HCT116 (cell line): ENCODE data around the gene BCAS4. TPM values are rescaled to one million over a fixed set of nuclear protein-coding genes. Genes with fewer than 3 reads are reported as not detected.

Experiments
- ATAC-seq: fragments of 200-7000 bp; cut with Tn5 transposase; 2 replicates; pipeline ENCODE4 v1.9.1; 2020; ENCODE audit warnings: mild to moderate bottlenecking, moderate library complexity
- BruUV-seq: library from RNA; stranded (reverse); fragments of 400-500 nt; replicated peaks from 2 replicates; lab custom pipeline; 2021; lab: Mats Ljungman, UMichigan
- CTCF ChIA-PET: fragments of 300-600 bp; sonication (Branson Sonifier 250); formaldehyde crosslinking; loops from one replicate; lab custom pipeline; 2021; ENCODE audit warnings: antibody characterized with exemption; lab: Charles Lee
- POLR2A ChIA-PET: fragments of 300-600, 350-600 bp; sonication (Branson Sonifier 250); formaldehyde crosslinking; loops from one replicate; lab custom pipeline; 2021; ENCODE audit warnings: antibody characterized with exemption; lab: Charles Lee
- RAD21 ChIA-PET, 2 experiments: fragments of 300-600 bp; sonication (Branson Sonifier 250); formaldehyde crosslinking; loops; one replicate each; lab custom pipeline; 2023; ENCODE audit warnings: low total read pairs in 2 of 2; ENCODE audit not compliant: uncharacterized antibody in 2 of 2, unreplicated experiment in 2 of 2, low non-redundant PET in 1 of 2; lab: Charles Lee
- DNase-seq: peaks from one replicate; pipeline ENCODE4 v3.0.0-alpha.2; 2010; ENCODE audit warnings: low read depth, low spot score
- H2AFZ ChIP-seq: fragments of 200-600 bp; shearing (Covaris generic), sonication (generic); 2 replicates; pipeline ENCODE4 v1.6.1; 2017; ENCODE audit warnings: low read depth, mixed run types, mixed read lengths, antibody characterized with exemption, low read length; ENCODE audit not compliant: poor library complexity, severe bottlenecking
- H3K27ac ChIP-seq: 2 replicates; pipeline ENCODE4 v1.5.1; 2012; ENCODE audit warnings: low read depth, low read length
- H3K27me3 ChIP-seq: fragments of 200-600 bp; sonication (generic); 2 replicates; pipeline ENCODE4 v1.6.1; 2016; ENCODE audit warnings: mixed run types, low read length, mixed read lengths; ENCODE audit not compliant: insufficient read depth
- H3K36me3 ChIP-seq, 2 experiments: fragments of 200-500 bp in 1 of 2; fragments of 200-600 bp in 1 of 2; sonication (Bioruptor generic) in 1 of 2; sonication (generic) in 1 of 2; 2 replicates each; pipeline versions ENCODE4 v1.5.1 to v1.6.1; 2014 to 2016; ENCODE audit warnings: low read length in 2 of 2, inconsistent platforms in 1 of 2, mixed read lengths in 1 of 2, mixed run types in 1 of 2; ENCODE audit not compliant: insufficient read depth in 2 of 2, control insufficient read depth in 1 of 2
- H3K4me1 ChIP-seq, 2 experiments: fragments of 200-600 bp in 1 of 2; sonication (generic) in 1 of 2; 2 replicates each; pipeline versions ENCODE4 v1.5.1 to v1.6.1; 2012 to 2017; ENCODE audit warnings: low read length in 2 of 2, inconsistent platforms in 1 of 2, mild to moderate bottlenecking in 1 of 2, mixed read lengths in 1 of 2, mixed run types in 1 of 2, moderate library complexity in 1 of 2; ENCODE audit not compliant: insufficient read depth in 2 of 2, control insufficient read depth in 1 of 2
- H3K4me2 ChIP-seq: fragments of 200-600 bp; sonication (generic); 2 replicates; pipeline ENCODE4 v1.6.1; 2017; ENCODE audit warnings: mixed run types, low read length, mixed read lengths
- H3K4me3 ChIP-seq, 2 experiments: fragments of 200-600 bp in 1 of 2; sonication (generic) in 1 of 2; replicated peaks in 1 of 2; 2 replicates each; pipeline ENCODE4 v1.5.1; 2011 to 2016; ENCODE audit warnings: low read length in 2 of 2, control low read depth in 1 of 2, low read depth in 1 of 2, mild to moderate bottlenecking in 1 of 2, mixed read lengths in 1 of 2, mixed run types in 1 of 2
- H3K79me2 ChIP-seq: fragments of 200-600 bp; sonication (generic); 2 replicates; pipeline ENCODE4 v1.6.1; 2017; ENCODE audit warnings: mild to moderate bottlenecking, mixed run types, low read length, moderate library complexity, mixed read lengths; ENCODE audit not compliant: insufficient read depth
- H3K9ac ChIP-seq: fragments of 200-600 bp; sonication (generic); 2 replicates; pipeline ENCODE4 v1.6.1; 2016; ENCODE audit warnings: low read length, mixed read lengths
- H3K9me2 ChIP-seq: fragments of 200-600 bp; sonication (generic), shearing (Covaris generic); 2 replicates; pipeline ENCODE4 v1.6.1; 2017; ENCODE audit warnings: mixed run types, mild to moderate bottlenecking, moderate library complexity; ENCODE audit not compliant: insufficient read depth
- H3K9me3 ChIP-seq, 2 experiments: fragments of 200-500 bp in 1 of 2; fragments of 200-600 bp in 1 of 2; sonication (Bioruptor generic) in 1 of 2; sonication (generic) in 1 of 2; 2 replicates each; pipeline ENCODE4 v1.6.1; 2014 to 2017; ENCODE audit warnings: low read length in 2 of 2, mixed read lengths in 2 of 2, inconsistent platforms in 1 of 2, low read depth in 1 of 2, mild to moderate bottlenecking in 1 of 2, mixed run types in 1 of 2, moderate library complexity in 1 of 2; ENCODE audit not compliant: control insufficient read depth in 1 of 2, insufficient read depth in 1 of 2
- H4K20me1 ChIP-seq: fragments of 200-600 bp; sonication (generic), shearing (Covaris generic); 2 replicates; pipeline ENCODE4 v1.6.1; 2017; ENCODE audit warnings: mixed run types, mild to moderate bottlenecking, moderate library complexity; ENCODE audit not compliant: insufficient read depth
- CTCF ChIP-seq, 3 experiments: fragments of 200-600 bp in 1 of 3; sonication (generic) in 1 of 3; IDR thresholded peaks in 2 of 3; conservative IDR thresholded peaks in 1 of 3; 2 replicates each; pipeline ENCODE4 v1.5.1; 2012 to 2017; ENCODE audit warnings: low read depth in 2 of 3, low read length in 2 of 3, antibody characterized with exemption in 1 of 3, borderline replicate concordance in 1 of 3, control low read depth in 1 of 3, mild to moderate bottlenecking in 1 of 3, mixed read lengths in 1 of 3, mixed run types in 1 of 3, moderate library complexity in 1 of 3; ENCODE audit not compliant: insufficient read depth in 1 of 3
- EZH2 ChIP-seq: fragments of 200-600 bp; sonication (generic); IDR thresholded peaks from 2 replicates; pipeline ENCODE4 v1.6.1; 2017; ENCODE audit warnings: antibody characterized with exemption, mixed run types
- JUND ChIP-seq: IDR thresholded peaks from 2 replicates; pipeline ENCODE4 v1.6.1; 2012
- SP1 ChIP-seq: IDR thresholded peaks from 2 replicates; pipeline ENCODE4 v1.6.1; 2012; ENCODE audit warnings: low read depth
- SRF ChIP-seq: IDR thresholded peaks from 2 replicates; pipeline ENCODE4 v1.6.1; 2012; ENCODE audit warnings: low read depth
- TCF7L2 ChIP-seq: IDR thresholded peaks from 2 replicates; pipeline ENCODE4 v1.7.0; 2011; ENCODE audit warnings: borderline replicate concordance, inconsistent platforms; ENCODE audit not compliant: insufficient read depth, insufficient read length; ENCODE audit errors: extremely low read depth
- intact Hi-C: fragments of 100-400 bp; cut with micrococcal nuclease; formaldehyde crosslinking; loops from 2 replicates; pipeline ENCODE4 v1.10.0; 2022
- total RNA-seq: library from RNA; stranded (reverse); gene quantifications from one replicate; pipeline ENCODE4 v1.2.1, GENCODE V29; 2021; ENCODE audit not compliant: unreplicated experiment

Gene BCAS4
- total RNA-seq, 1 experiment from 2014 or later: 18.9 TPM

- ChIA-PET POLR2A (no interaction called here), RAD21 (no interaction called here), CTCF (no interaction called here)
- Histone ChIP-seq H3K27me3 (no peaks in the 10 kb centered on the region), H4K20me1 (no peaks in the 10 kb centered on the region), H3K9ac (no peak overlapping the region), H3K4me3 (no peak overlapping the region), H3K36me3 (no peaks in the 10 kb centered on the region), H3K9me3 (no peaks in the 10 kb centered on the region), H3K79me2 (no peaks in the 10 kb centered on the region), H3K9me2 (no peaks in the 10 kb centered on the region), H3K27ac (no peak overlapping the region), H3K4me1 (no peaks in the 10 kb centered on the region), H3K4me2 (no peak overlapping the region), H2AFZ (no peak overlapping the region)
- BruUV-seq: no TSS peak
- no peak for TF ChIP-seq SRF
- TF ChIP-seq SP1: no peak
- no peak for TF ChIP-seq EZH2
- ATAC-seq: no peak
- no peak for DNase-seq
- intact Hi-C loops: no loop called here
Measured at GRCh38 chr20:50876063-50876685, 81.3 kb downstream of the BCAS4 start.

GRCh38 chr20:50876816-50877215, 82.0 kb downstream of the BCAS4 start:
- CTCF ChIA-PET: no interaction called here
- Histone ChIP-seq H3K9me3 (no peaks in the 10 kb centered on the region), H3K4me1 (no peaks in the 10 kb centered on the region), H3K79me2 (no peaks in the 10 kb centered on the region), H3K4me3 (no peak overlapping the region), H2AFZ (no peak overlapping the region), H3K9ac (no peak overlapping the region), H4K20me1 (no peaks in the 10 kb centered on the region), H3K27me3 (no peaks in the 10 kb centered on the region), H3K36me3 (no peaks in the 10 kb centered on the region), H3K4me2 (no peak overlapping the region), H3K27ac (no peak overlapping the region), H3K9me2 (no peaks in the 10 kb centered on the region)
- RAD21 ChIA-PET: no interaction called here
- ATAC-seq (no peak), DNase-seq (no peak)
- BruUV-seq: no TSS peak
- TF ChIP-seq TCF7L2: no peak
- no peak for TF ChIP-seq JUND
- TF ChIP-seq CTCF (IDR thresholded peaks at IDR 0.05 in 2 of 3, conservative IDR thresholded peaks at IDR 0.05 in 1 of 3; ENCODE audit: borderline replicate concordance in 1 of 3, insufficient read depth in 1 of 3, low read depth in 2 of 3, low read length in 2 of 3): no peak
- POLR2A ChIA-PET: no interaction called here
- intact Hi-C loops: no loop called here
